EH (cell line): ENCODE results near the gene CTNNA3.
"Not testable (repeated sequence)": the region's sequence is repeated elsewhere in the genome, so short reads cannot be mapped to it uniquely, and the experiment has no call there.

ENCODE experiments used
- DNase-seq: peaks from one replicate; pipeline ENCODE4 v3.0.0-alpha.2; 2015; ENCODE audit warnings: low read depth

Gene CTNNA3

GRCh38 chr10:67602268-67602950 is 93.6 kb downstream of the CTNNA3 start:
- peak; percentile 94 for DNase-seq

DNA sequence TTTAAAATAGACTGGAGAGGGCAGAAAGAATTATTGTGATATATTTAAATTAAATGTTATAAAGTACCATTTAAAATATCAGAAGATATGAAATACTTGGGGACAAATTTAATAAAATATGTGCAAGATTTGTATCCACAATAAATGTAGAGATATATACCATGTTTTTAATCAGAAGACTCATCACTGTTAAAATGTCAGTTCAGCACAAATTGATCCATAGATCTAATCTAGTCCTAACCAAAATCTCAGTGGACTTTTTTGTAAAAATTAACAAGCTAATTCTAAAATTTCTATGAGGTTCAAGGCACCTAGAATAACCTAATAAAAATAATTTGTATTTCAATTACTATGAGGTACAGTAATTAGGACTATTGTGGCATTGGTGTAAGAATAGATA is 96.4 kb downstream of the CTNNA3 start:
- no peak for DNase-seq

- DNase-seq, result no peak
These were observed 99.4 kb downstream of the CTNNA3 start for GRCh38 chr10:67596641-67597040.

DNA sequence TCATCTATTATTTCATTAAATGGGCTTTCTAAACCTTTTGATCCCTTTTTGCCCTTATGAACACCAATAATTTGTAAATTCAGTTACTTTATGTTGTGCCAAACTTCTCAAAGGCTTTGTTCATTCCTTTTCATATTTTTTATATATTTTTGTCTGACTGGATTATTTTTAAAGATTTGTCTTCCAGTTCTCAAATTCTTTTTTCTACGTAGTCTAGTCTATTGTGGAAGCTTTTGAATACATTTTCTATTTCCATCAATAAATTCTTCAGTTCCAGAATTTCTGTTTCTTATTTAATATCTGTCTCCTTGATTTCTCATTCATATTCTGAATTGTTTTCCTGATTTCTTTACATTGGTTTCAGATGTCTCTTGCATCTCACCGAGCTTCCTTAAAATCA is 108.2 kb downstream of the CTNNA3 start:
- no peak for DNase-seq

DNA sequence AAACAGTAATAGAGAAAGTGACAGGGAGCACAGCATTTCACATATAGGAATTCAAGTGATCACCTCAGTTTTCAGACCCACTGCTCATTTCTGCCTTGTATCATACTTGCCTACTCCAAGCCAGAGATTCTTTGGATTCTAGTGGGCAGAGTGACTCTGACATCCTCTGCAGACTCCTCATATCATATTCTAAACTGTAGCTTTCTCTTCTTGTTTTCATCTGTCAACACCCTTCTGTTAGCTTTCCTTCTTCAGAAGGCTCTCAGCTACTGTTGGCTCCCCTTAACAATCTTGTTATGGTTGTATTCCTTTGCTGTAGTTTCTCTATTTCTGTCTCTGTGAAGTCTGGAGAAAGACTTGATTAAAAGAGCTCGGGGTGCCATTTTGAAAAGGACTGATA is 120.5 kb downstream of the CTNNA3 start:
- DNase-seq, result no peak

GRCh38 chr10:67573484-67573883 is 122.5 kb downstream of the CTNNA3 start:
- no peak for DNase-seq

DNA sequence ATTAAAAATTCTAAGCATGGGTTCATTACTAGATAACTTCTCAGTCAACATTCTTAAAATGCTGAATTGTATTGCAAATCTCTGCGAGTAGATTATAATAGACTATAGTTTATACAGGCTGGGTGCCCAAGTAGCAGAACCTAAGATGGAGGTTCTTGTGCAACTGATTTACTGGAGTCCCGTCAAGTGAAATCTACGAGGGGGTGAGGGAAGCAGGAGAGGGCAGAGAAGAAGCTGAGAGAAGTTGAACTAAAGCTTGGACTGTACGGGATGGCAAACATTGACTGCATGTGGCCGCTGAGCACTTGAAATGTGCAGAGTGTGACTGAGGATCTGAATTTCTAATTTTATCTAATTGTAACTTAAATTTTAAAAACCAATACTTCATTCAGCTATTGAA is 124.5 kb downstream of the CTNNA3 start:
- no peak for DNase-seq

DNA sequence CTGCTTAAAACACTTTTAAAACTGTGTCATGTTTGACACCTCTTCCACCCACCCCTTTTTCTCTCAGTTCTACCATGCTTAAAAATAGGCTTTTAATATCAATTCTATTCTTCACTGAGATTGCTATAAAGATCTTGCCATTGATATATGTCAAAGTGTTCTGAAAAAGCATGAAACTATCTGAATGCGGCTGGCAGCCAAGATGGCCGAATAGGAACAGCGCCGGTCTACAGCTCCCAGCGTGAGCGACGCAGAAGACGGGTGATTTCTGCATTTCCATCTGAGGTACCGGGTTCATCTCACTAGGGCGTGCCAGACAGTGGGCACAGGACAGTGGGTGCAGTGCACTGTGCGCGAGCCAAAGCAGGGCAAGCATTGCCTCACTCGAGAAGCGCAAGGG is 137.7 kb downstream of the CTNNA3 start:
- DNase-seq, result not testable (repeated sequence)

DNA sequence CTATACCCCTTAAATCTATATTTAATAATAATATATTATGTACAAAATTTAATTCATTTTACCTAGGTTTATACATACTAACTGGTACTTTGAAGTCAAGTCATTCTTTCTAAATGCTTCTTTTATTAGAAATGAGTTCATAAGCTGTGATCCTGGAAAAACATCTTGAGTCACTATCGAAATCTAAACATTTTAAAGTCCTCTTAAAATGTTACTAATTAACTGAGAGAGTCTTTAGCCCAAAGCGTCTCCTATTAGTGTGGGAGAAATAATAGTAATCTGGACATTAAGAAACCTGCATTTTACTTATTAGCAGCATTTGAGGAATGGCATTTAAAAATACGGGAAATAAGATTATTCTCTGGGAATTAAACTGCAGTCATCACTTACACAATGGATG is 142.7 kb downstream of the CTNNA3 start:
- no peak for DNase-seq

GRCh38 chr10:67550838-67551402 is 145.1 kb downstream of the CTNNA3 start:
- DNase-seq, result no peak

DNA sequence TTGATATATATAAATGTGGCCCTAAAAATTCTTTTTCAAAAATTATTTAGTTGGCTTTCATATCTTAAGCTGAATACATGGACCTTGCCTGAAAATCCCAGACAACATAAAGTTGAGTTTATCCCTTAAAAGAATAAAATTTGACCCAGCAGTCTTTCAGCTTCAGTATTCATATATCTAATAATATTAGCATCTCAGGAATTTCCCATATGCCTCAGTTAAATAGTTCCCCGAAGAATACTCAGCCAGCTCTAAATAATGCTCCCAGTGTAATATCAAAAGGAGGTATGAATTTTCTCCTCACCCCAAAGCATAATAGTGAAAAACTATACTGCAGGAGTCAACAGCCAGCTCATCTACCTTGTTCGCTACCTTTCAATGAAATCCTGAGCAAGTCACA is 145.9 kb downstream of the CTNNA3 start:
- no peak for DNase-seq

DNA sequence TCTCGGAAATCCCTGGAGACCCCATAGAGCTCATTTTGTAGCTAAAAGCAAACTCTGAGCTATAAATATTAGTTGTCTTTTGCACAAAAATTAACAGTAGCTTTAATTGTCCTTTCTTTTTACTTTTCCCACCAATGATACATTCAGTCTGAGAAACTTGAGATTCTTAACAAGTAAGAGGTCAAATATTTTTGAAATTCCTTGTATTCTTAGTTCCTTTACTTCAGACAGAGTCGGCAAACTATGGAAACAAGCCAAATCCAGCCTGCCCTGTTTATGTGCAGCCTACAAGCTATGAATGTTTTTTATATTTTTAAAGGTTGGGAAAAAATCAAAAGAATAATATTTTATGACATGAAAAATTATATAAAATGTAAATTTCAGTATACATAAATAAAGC is 146.6 kb downstream of the CTNNA3 start:
- peak; percentile 32 for DNase-seq

DNA sequence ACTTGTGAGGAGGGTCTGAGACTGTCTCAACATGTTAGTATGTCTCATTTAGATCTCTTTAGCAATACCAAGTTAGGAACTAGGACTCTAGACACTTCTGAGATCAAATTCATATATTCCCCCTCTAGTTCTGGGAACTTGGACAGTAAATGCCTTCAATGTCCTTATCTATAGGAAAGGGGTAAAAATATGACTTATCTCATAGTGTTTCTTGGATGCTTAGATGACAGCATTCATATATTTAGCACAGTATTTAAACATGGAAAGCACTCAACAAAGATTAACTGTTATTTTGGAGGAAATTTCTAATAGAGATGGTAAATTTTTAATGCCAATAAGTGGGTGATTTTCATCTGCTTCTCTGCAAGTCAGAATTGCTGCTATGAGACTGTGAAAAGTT is 154.6 kb downstream of the CTNNA3 start:
- no peak for DNase-seq

GRCh38 chr10:67539312-67539711 is 156.7 kb downstream of the CTNNA3 start:
- DNase-seq, result no peak

DNA sequence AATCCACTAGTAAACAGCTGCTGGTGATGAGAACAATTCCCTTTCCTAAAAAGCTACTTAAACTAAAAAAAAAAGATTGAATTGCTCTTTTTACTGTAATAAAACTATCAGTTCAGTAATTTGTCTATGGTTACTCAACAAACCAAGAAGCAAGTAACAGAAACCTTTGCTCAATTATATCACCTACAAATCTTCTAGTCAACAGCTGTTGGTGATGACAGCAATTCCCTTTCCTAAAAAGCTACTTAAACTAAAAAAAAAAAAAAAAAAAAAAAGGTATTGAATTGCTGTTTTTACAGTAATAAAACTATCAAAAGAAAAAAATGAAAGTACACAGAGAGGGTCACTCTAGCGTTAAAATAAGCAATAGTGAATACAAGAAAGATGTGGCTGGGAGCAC is 158.1 kb downstream of the CTNNA3 start:
- DNase-seq, result no peak

- no peak for DNase-seq
These were observed 162.6 kb downstream of the CTNNA3 start for GRCh38 chr10:67533376-67533775.

DNA sequence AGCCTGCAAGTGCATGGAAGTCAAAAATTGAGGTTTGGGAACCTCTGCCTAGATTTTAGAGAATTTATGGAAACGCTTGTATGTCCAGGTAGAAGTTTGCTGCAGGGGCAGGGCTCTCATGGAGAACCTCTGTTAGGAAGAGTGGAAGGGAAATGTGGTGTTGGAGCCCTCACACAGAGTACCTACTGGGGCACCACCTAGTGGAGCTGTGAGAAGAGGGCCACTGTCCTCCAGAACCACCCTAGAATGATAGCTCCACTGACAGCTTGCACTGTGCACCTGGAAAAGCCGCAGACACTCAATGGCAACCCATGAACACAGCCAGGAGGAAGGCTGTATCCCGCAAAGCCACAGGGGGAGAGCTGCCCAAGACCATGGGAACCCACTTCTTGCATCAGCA is 165.0 kb downstream of the CTNNA3 start:
- not testable (repeated sequence) for DNase-seq

DNA sequence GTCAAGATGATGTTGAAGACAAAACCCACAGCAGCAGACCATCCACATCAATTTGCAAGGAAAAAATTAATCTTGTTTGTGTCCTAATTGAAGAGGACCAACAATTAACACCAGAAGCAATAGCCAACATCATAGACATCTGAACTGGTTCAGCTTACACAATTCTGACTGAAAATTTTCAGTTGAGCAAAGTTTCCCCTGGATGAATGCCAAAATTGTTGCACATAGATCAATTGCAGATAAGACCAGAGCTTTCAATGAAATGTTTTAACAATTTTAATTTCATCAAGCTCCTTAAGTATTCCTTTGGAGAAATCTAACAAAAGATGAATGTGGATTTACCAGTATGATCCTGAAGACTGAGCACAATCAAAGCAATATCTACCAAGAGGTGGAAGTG is 168.6 kb downstream of the CTNNA3 start:
- DNase-seq, result no peak

DNA sequence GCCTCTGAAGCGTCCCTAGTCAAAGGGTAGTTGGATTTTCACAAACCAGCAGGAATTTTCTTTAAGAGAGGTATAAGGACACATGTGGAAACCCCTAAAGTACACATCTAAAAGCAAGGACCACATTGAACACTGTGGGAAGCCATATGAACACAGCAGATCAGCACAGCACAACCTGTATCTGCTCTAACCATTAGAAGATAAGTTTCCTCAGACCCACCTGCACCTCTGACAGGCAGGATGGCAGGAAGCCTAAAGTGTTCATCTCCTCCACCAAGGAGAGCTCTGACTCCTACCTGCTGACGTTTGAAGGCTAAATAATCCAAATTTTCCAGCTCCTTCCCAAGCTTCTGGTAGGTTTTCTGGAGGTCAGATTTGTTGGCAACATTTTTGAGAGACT is 174.4 kb downstream of the CTNNA3 start:
- DNase-seq, result no peak

- peak; percentile 58 for DNase-seq
These were observed 175.0 kb downstream of the CTNNA3 start for GRCh38 chr10:67520924-67521520.

DNA sequence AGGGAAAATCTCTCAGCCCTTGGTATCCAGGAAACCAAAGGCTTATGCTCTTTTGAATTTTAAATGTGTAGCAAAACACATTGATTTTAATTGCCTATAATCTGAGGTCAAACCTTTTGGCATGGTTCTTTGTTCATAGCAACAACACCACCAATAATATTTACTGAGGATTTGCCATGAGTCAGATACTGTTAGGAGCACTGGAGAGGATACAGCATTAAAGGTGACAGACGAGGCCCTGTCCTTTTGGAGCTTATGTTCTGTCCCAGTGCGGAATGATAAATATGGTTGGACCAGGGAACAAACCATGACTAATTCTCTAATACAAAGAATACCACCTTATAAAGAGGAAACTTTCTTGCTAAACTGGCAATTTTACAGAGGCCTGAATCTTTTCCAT is 176.6 kb downstream of the CTNNA3 start:
- DNase-seq, result no peak

DNA sequence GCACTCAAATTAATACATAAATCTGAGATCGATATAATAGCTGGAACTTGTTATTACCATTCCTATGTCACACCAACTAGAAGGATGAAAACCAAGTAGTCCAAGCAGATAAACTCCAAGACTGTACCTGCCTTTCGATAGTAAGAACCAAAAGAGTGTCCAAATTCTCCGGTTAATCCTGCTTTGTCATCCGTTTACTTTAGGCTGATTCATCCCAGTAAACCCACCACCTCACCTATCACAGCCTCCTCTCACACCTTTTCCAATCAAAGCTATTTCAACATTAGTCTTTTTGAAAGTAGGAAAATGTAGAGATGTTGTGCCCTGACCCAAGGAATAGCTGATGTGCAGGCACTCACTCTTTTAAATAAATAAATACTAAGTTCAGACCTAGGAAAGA is 177.2 kb downstream of the CTNNA3 start:
- DNase-seq, result no peak

GRCh38 chr10:67518043-67518442 is 178.0 kb downstream of the CTNNA3 start:
- DNase-seq, result no peak

- no peak for DNase-seq
These were observed 189.3 kb downstream of the CTNNA3 start for GRCh38 chr10:67506757-67507091.
